Liver (tissue), 3 donors: Measurements from ENCODE around the gene MYLK2.

Experiments
- JUND ChIP-seq, 2 donors: IDR thresholded peaks; 2 replicates each; pipeline ENCODE4 v1.6.1; 2016; ENCODE audit warnings: antibody characterized with exemption in 2 of 2
- MAX ChIP-seq: IDR thresholded peaks from 2 replicates; pipeline ENCODE4 v1.6.1; 2016; ENCODE audit warnings: antibody characterized with exemption
- RAD21 ChIP-seq, 2 donors: IDR thresholded peaks; 2 replicates each; pipeline ENCODE4 v1.6.1; 2016; ENCODE audit warnings: antibody characterized with exemption in 2 of 2, mild to moderate bottlenecking in 2 of 2
- TAF1 ChIP-seq: conservative IDR thresholded peaks from 2 replicates; pipeline ENCODE4 v1.6.1; 2016; ENCODE audit warnings: antibody characterized with exemption, mild to moderate bottlenecking
- YY1 ChIP-seq: IDR thresholded peaks from 2 replicates; pipeline ENCODE4 v1.6.1; 2016; ENCODE audit warnings: antibody characterized with exemption, mild to moderate bottlenecking
- TF ChIP-seq, protein P1 (sequence below): fragments of 150-350 bp; IDR thresholded peaks from 2 replicates; pipeline ENCODE4 v1.5.1; 2017; ENCODE audit warnings: improper control_type of control experiment, low read depth, low read length; ENCODE audit not compliant: missing input control
- donor health status: healthy.
- donor health status: healthy.

- TF ChIP-seq, protein P1, sequence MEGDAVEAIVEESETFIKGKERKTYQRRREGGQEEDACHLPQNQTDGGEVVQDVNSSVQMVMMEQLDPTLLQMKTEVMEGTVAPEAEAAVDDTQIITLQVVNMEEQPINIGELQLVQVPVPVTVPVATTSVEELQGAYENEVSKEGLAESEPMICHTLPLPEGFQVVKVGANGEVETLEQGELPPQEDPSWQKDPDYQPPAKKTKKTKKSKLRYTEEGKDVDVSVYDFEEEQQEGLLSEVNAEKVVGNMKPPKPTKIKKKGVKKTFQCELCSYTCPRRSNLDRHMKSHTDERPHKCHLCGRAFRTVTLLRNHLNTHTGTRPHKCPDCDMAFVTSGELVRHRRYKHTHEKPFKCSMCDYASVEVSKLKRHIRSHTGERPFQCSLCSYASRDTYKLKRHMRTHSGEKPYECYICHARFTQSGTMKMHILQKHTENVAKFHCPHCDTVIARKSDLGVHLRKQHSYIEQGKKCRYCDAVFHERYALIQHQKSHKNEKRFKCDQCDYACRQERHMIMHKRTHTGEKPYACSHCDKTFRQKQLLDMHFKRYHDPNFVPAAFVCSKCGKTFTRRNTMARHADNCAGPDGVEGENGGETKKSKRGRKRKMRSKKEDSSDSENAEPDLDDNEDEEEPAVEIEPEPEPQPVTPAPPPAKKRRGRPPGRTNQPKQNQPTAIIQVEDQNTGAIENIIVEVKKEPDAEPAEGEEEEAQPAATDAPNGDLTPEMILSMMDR = no peak
- TF ChIP-seq YY1 (no peak), TAF1 (no peak), MAX (no peak), JUND (IDR thresholded peaks at IDR 0.05) (no peak), RAD21 (IDR thresholded peaks at IDR 0.05) (no peak)
Measured at GRCh38 chr20:31790401-31790800, 28.8 kb upstream of the MYLK2 start.
